BLaER1 (cell line): ENCODE data around the gene OR4A5.
"Not testable (repeated sequence)": the region's sequence is repeated elsewhere in the genome, so short reads cannot be mapped to it uniquely, and the experiment has no call there.

Experiments
- H3K27ac ChIP-seq: shearing (Covaris generic); formaldehyde crosslinking; 2 replicates; pipeline ENCODE4 v1.8.1; 2022
- H3K27me3 ChIP-seq: shearing (Covaris generic); formaldehyde crosslinking; 2 replicates; pipeline ENCODE4 v1.8.1; 2022
- H3K36me3 ChIP-seq: shearing (Covaris generic); formaldehyde crosslinking; 2 replicates; pipeline ENCODE4 v1.8.1; 2022
- H3K4me1 ChIP-seq: shearing (Covaris generic); formaldehyde crosslinking; 2 replicates; pipeline ENCODE4 v1.8.1; 2022
- H3K4me2 ChIP-seq: shearing (Covaris generic); formaldehyde crosslinking; 2 replicates; pipeline ENCODE4 v1.8.1; 2022
- H3K4me3 ChIP-seq: shearing (Covaris generic); formaldehyde crosslinking; 2 replicates; pipeline ENCODE4 v1.8.1; 2022
- H3K9ac ChIP-seq: shearing (Covaris generic); formaldehyde crosslinking; 2 replicates; pipeline ENCODE4 v1.8.1; 2022
- H3K9me3 ChIP-seq: shearing (Covaris generic); formaldehyde crosslinking; 2 replicates; pipeline ENCODE4 v1.8.1; 2022
- H4K20me1 ChIP-seq: shearing (Covaris generic); formaldehyde crosslinking; 2 replicates; pipeline ENCODE4 v1.8.1; 2022

Gene OR4A5

GRCh38 chr11:54706532-54706931 is at the start of gene OR4A5:
Gene OR4A5, plus strand, starts transcription at chr11:54706832. Its CDS starts 53 bp downstream, at chr11:54706885.
- H3K36me3 ChIP-seq, H3K27me3 ChIP-seq, H3K4me1 ChIP-seq, H3K9ac ChIP-seq, H3K27ac ChIP-seq, H3K4me2 ChIP-seq, H3K9me3 ChIP-seq, H3K4me3 ChIP-seq, H4K20me1 ChIP-seq: not testable (repeated sequence)

GRCh38 chr11:54720094-54720493 is 13.5 kb downstream of the OR4A5 start:
- not testable (repeated sequence) for H3K27ac ChIP-seq, H3K9me3 ChIP-seq

More at GRCh38 chr11:54720094-54720493, 13.5 kb downstream of the OR4A5 start:
- H4K20me1 ChIP-seq, H3K36me3 ChIP-seq, H3K4me2 ChIP-seq, H3K4me3 ChIP-seq, H3K27me3 ChIP-seq, H3K4me1 ChIP-seq, H3K9ac ChIP-seq: not testable (repeated sequence)
